Neural cell (in vitro differentiated cells): ENCODE results near the gene MYF6. TPM values are rescaled to one million over a fixed set of nuclear protein-coding genes. Genes with fewer than 3 reads are reported as not detected.

Experiments used
- H2AFZ ChIP-seq: fragments of 200-600, 300-800 bp; sonication (generic), shearing (Covaris generic); 2 replicates; pipeline ENCODE4 v1.6.0; 2014; ENCODE audit warnings: low read depth, mild to moderate bottlenecking, antibody characterized with exemption, low read length, moderate library complexity
- H3F3A ChIP-seq: fragments of 200-600 bp; shearing (Covaris generic); 2 replicates; pipeline ENCODE4 v1.6.1; 2016; ENCODE audit warnings: mild to moderate bottlenecking, moderate library complexity, mixed read lengths, antibody characterized with exemption, low read length; ENCODE audit not compliant: insufficient read depth, poor library complexity, severe bottlenecking
- H3K27ac ChIP-seq: fragments of 200-600, 300-800 bp; sonication (generic), shearing (Covaris generic); 2 replicates; pipeline ENCODE4 v1.5.1; 2014; ENCODE audit warnings: mild to moderate bottlenecking, low read length, moderate library complexity
- H3K27me3 ChIP-seq: fragments of 300-800, 200-600 bp; sonication (generic), shearing (Covaris generic); 2 replicates; pipeline ENCODE4 v1.6.0; 2014; ENCODE audit warnings: mild to moderate bottlenecking, low read depth, low read length, moderate library complexity; ENCODE audit not compliant: insufficient read depth
- H3K36me3 ChIP-seq: fragments of 300-800, 200-600 bp; sonication (generic), shearing (Covaris generic); 2 replicates; pipeline ENCODE4 v1.5.1; 2014; ENCODE audit warnings: mild to moderate bottlenecking, antibody characterized with exemption, low read length, moderate library complexity; ENCODE audit not compliant: insufficient read depth
- H3K4me2 ChIP-seq: fragments of 300-800, 200-600 bp; sonication (generic), shearing (Covaris generic); 2 replicates; pipeline ENCODE4 v1.6.0; 2014; ENCODE audit warnings: mild to moderate bottlenecking, low read length
- H3K4me3 ChIP-seq: fragments of 300-800, 200-600 bp; sonication (generic), shearing (Covaris generic); 2 replicates; pipeline ENCODE4 v1.5.1; 2014; ENCODE audit warnings: mild to moderate bottlenecking, low read length, moderate library complexity
- H3K79me2 ChIP-seq: fragments of 200-600 bp; shearing (Covaris generic); replicated peaks from 2 replicates; pipeline ENCODE4 v1.6.0; 2014; ENCODE audit warnings: mild to moderate bottlenecking, low read length, moderate library complexity; ENCODE audit not compliant: insufficient read depth
- H3K9ac ChIP-seq: fragments of 300-800, 200-600 bp; sonication (generic), shearing (Covaris generic); 2 replicates; pipeline ENCODE4 v1.6.1; 2016; ENCODE audit warnings: mild to moderate bottlenecking, low read length, mixed read lengths
- H3K9me2 ChIP-seq: fragments of 200-600 bp; shearing (Covaris generic); 2 replicates; pipeline ENCODE4 v1.6.1; 2016; ENCODE audit warnings: mild to moderate bottlenecking, low read length, mixed read lengths; ENCODE audit not compliant: insufficient read depth
- H3K9me3 ChIP-seq: fragments of 200-600, 300-800 bp; sonication (generic), shearing (Covaris generic); 2 replicates; pipeline ENCODE4 v1.6.1; 2016; ENCODE audit warnings: mild to moderate bottlenecking, mixed run types, low read length, moderate library complexity, mixed read lengths
- H4K20me1 ChIP-seq: fragments of 200-600 bp; shearing (Covaris generic); 2 replicates; pipeline ENCODE4 v1.6.1; 2016; ENCODE audit warnings: mild to moderate bottlenecking, mixed run types; ENCODE audit not compliant: insufficient read depth
- EP300 ChIP-seq: fragments of 450-650 bp; conservative IDR thresholded peaks from 2 replicates; pipeline ENCODE4 v1.6.1; 2014; ENCODE audit warnings: antibody characterized with exemption, mild to moderate bottlenecking, moderate library complexity; ENCODE audit not compliant: poor library complexity, severe bottlenecking
- EZH2 ChIP-seq: fragments of 200-600, 300-800 bp; shearing (Covaris generic), sonication (generic); IDR thresholded peaks from 2 replicates; pipeline ENCODE4 v1.6.1; 2014; ENCODE audit warnings: antibody characterized with exemption, low read length, borderline replicate concordance, mild to moderate bottlenecking; ENCODE audit not compliant: insufficient read depth, poor library complexity, severe bottlenecking
- MXI1 ChIP-seq: fragments of 450-650 bp; conservative IDR thresholded peaks from 2 replicates; pipeline ENCODE4 v1.6.1; 2014; ENCODE audit warnings: antibody characterized with exemption, mild to moderate bottlenecking; ENCODE audit not compliant: poor library complexity, severe bottlenecking
- POLR2AphosphoS5 ChIP-seq: IDR thresholded peaks from 2 replicates; pipeline ENCODE4 v1.6.1; 2012
- RAD21 ChIP-seq: fragments of 450-650 bp; conservative IDR thresholded peaks from 2 replicates; pipeline ENCODE4 v1.6.1; 2014; ENCODE audit warnings: antibody characterized with exemption, mild to moderate bottlenecking, moderate library complexity
- SMC3 ChIP-seq: fragments of 450-650 bp; conservative IDR thresholded peaks from 2 replicates; pipeline ENCODE4 v1.6.1; 2014; ENCODE audit warnings: antibody characterized with exemption, mild to moderate bottlenecking, moderate library complexity; ENCODE audit not compliant: poor library complexity
- TAF1 ChIP-seq: IDR thresholded peaks from 2 replicates; pipeline ENCODE4 v1.6.1; 2012; ENCODE audit warnings: low read depth
- polyA plus RNA-seq: library from polyadenylated mRNA; depleted of rRNA; stranded (reverse); fragments of >200 nt; gene quantifications from 2 replicates; pipeline ENCODE4 v1.2.3, GENCODE V29; 2014
- TF ChIP-seq, protein P1 (sequence below): IDR thresholded peaks from 2 replicates; pipeline ENCODE4 v1.6.1; 2012; ENCODE audit warnings: borderline replicate concordance
- TF ChIP-seq, protein P2 (sequence below): fragments of 450-650 bp; IDR thresholded peaks from 2 replicates; pipeline ENCODE4 v1.5.1; 2014; ENCODE audit warnings: antibody characterized with exemption, mild to moderate bottlenecking, moderate library complexity; ENCODE audit not compliant: poor library complexity, severe bottlenecking

MYF6 gene
- polyA plus RNA-seq, 1 donor from 2014 or later = not detected

DNA sequence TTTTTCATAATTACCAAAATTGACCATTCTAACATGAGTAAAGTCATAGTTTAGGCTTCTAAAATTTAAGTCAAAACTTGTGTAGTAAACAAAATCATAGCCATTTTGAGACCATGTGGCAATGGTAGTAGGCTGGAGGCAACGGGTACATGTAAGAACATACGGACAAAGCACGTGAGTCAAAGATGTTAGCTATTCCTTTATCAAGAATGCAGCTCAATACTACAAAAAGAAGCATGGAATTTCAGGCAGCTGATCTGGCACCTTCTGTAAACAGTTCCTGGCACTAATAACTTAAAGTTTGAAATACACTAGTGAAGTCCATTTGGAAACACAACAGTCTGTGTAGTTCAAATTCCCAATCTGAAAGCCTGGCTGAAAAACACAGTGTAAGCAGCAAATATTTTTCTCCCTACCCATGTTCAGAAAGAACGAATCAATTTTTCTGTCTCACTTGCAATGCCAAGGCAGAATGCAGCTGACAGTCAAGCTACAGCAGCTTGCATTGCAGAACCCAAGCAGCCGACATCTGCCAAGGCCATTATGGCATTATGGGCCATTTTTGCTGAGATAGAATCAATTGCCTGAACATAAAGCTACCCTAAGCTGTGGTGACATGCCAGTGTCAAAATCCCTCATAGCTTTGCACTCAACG lies 38.5 kb downstream of the MYF6 start:
- Histone ChIP-seq H3K79me2 (no peaks in the 10 kb centered on the region), H3K9me2 (no peaks in the 10 kb centered on the region), H4K20me1 (no peaks in the 10 kb centered on the region), H3K4me2 (no peak overlapping the region), H3F3A (no peaks in the 10 kb centered on the region), H3K4me3 (no peak overlapping the region), H3K9ac (no peak overlapping the region), H3K27me3 (no peaks in the 10 kb centered on the region), H3K9me3 (no peaks in the 10 kb centered on the region), H2AFZ (no peak overlapping the region), H3K27ac (no peak overlapping the region), H3K36me3 (no peaks in the 10 kb centered on the region)
- TF ChIP-seq RAD21 = no peak
- TF ChIP-seq TAF1 = no peak
- no peak for TF ChIP-seq POLR2AphosphoS5
- no peak for TF ChIP-seq EP300
- TF ChIP-seq, protein P1, sequence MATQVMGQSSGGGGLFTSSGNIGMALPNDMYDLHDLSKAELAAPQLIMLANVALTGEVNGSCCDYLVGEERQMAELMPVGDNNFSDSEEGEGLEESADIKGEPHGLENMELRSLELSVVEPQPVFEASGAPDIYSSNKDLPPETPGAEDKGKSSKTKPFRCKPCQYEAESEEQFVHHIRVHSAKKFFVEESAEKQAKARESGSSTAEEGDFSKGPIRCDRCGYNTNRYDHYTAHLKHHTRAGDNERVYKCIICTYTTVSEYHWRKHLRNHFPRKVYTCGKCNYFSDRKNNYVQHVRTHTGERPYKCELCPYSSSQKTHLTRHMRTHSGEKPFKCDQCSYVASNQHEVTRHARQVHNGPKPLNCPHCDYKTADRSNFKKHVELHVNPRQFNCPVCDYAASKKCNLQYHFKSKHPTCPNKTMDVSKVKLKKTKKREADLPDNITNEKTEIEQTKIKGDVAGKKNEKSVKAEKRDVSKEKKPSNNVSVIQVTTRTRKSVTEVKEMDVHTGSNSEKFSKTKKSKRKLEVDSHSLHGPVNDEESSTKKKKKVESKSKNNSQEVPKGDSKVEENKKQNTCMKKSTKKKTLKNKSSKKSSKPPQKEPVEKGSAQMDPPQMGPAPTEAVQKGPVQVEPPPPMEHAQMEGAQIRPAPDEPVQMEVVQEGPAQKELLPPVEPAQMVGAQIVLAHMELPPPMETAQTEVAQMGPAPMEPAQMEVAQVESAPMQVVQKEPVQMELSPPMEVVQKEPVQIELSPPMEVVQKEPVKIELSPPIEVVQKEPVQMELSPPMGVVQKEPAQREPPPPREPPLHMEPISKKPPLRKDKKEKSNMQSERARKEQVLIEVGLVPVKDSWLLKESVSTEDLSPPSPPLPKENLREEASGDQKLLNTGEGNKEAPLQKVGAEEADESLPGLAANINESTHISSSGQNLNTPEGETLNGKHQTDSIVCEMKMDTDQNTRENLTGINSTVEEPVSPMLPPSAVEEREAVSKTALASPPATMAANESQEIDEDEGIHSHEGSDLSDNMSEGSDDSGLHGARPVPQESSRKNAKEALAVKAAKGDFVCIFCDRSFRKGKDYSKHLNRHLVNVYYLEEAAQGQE = no peak
- no peak for TF ChIP-seq MXI1
- TF ChIP-seq, protein P2, sequence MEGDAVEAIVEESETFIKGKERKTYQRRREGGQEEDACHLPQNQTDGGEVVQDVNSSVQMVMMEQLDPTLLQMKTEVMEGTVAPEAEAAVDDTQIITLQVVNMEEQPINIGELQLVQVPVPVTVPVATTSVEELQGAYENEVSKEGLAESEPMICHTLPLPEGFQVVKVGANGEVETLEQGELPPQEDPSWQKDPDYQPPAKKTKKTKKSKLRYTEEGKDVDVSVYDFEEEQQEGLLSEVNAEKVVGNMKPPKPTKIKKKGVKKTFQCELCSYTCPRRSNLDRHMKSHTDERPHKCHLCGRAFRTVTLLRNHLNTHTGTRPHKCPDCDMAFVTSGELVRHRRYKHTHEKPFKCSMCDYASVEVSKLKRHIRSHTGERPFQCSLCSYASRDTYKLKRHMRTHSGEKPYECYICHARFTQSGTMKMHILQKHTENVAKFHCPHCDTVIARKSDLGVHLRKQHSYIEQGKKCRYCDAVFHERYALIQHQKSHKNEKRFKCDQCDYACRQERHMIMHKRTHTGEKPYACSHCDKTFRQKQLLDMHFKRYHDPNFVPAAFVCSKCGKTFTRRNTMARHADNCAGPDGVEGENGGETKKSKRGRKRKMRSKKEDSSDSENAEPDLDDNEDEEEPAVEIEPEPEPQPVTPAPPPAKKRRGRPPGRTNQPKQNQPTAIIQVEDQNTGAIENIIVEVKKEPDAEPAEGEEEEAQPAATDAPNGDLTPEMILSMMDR = no peak
- no peak for TF ChIP-seq SMC3
- TF ChIP-seq EZH2 = no peak

DNA sequence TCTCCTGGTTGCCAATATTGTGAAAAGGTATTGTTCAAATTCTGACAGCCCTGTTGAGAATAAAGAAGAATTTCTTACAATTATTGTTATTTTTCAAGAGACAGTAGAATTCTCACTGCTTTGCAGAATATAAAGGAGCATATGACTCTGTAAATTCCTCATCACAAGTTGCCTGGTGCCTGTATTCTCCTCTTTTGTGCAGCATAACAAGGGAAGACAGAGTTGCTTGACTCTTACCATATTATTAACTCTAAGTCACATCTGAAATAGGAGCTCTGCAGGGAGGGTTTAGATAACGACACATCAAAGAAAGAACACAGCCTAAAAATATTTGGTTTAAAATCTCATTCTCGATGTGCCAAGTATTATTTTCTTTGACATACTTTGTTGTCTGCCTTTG lies 40.4 kb downstream of the MYF6 start:
- H3K27ac ChIP-seq = no peak overlapping the region
- H2AFZ ChIP-seq = no peak overlapping the region
- TF ChIP-seq, protein P1 = no peak
- TF ChIP-seq SMC3 = no peak
- no peak for TF ChIP-seq EZH2
- TF ChIP-seq TAF1 = no peak
- TF ChIP-seq MXI1 = no peak
- TF ChIP-seq POLR2AphosphoS5 = no peak
- TF ChIP-seq, protein P2 = no peak
- TF ChIP-seq RAD21 = no peak
- H3F3A ChIP-seq = no peaks in the 10 kb centered on the region
- no peaks in the 10 kb centered on the region for H3K9me2 ChIP-seq
- no peaks in the 10 kb centered on the region for H3K9me3 ChIP-seq
- H3K79me2 ChIP-seq = no peaks in the 10 kb centered on the region
- H3K4me2 ChIP-seq = no peak overlapping the region
- no peaks in the 10 kb centered on the region for H4K20me1 ChIP-seq
- H3K4me3 ChIP-seq = no peak overlapping the region
- H3K27me3 ChIP-seq = no peaks in the 10 kb centered on the region
- H3K36me3 ChIP-seq = no peaks in the 10 kb centered on the region
- H3K9ac ChIP-seq = no peak overlapping the region
